Islet of Langerhans (tissue), 1 donor: Measurements from ENCODE around the gene ICA1.
"Not testable (repeated sequence)": the region's sequence is repeated elsewhere in the genome, so short reads cannot be mapped to it uniquely, and the experiment has no call there.

Source experiments
- FAIRE-seq: peaks from one replicate; lab custom pipeline; 2011; peaks lifted over from hg19 to GRCh38; lab: Jason Lieb, UNC

Gene ICA1

GRCh38 chr7:8129318-8129659 is 132.7 kb downstream of the ICA1 start:
- no peak for FAIRE-seq

DNA sequence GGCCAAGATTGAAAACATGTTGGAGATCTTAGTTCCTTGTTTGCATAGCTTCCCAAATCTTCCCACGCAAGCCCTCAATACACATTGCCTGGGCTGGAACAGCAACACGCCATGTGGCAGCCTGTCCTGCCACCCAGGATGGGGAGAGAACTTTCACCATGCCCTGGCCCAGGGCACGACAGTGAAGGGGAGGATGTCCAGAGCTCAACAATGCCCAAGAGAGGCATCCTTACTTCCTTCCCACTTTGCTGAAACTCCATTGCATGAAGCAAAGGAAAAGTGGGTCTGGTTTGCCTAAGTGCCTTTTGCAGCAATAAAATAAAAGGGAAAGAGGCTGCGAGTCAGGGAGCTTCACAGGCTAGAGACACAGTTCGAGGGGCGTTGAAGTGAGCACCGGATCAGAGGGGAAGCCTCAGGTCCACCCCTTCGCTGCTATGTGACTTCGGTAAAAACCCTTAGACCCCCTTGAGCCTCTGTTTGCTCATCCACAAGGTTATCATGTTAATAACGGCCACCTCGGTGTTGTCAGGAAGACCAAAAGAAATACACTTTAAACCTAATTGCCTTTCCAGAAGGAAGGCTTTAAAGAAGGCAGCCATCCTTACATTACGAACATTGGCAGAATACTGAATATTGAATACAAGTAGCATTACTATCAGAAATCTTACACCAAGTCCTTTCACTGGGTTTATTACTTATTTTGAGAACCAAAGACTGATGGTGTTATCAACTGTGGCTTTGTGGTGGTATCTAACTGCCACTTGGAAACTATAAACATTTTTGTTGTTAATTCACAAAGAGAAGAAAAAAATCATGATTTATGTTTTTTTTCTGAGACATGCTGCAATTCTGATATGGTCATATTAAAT is 133.3 kb downstream of the ICA1 start:
- no peak for FAIRE-seq

DNA sequence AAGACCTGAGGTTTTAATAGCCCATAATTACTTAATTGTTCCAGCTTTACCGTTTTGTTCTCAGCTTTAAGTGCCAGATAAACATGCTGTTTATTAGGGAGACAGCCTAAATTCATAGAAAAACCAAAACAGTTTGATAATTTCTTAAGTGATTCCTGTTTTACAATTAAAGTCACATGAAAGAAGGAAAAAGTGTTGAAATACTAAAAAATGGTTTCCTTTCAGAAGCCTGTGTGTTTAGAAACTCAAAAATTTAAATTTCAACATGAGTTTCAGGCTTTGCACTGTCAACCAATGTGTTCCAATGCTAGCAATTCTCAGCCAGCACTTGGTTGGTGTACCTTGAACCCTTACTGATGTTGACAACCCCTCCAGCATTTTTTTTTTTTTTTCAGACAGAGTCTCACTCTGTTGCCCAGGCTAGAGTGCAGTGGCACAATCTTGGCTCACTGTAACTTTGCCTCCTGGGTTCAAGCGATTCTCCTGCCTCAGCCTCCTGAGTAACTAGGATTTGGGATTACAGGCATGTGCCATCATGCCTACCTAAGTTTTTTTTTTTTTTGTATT is 135.3 kb downstream of the ICA1 start:
- FAIRE-seq, result no peak

DNA sequence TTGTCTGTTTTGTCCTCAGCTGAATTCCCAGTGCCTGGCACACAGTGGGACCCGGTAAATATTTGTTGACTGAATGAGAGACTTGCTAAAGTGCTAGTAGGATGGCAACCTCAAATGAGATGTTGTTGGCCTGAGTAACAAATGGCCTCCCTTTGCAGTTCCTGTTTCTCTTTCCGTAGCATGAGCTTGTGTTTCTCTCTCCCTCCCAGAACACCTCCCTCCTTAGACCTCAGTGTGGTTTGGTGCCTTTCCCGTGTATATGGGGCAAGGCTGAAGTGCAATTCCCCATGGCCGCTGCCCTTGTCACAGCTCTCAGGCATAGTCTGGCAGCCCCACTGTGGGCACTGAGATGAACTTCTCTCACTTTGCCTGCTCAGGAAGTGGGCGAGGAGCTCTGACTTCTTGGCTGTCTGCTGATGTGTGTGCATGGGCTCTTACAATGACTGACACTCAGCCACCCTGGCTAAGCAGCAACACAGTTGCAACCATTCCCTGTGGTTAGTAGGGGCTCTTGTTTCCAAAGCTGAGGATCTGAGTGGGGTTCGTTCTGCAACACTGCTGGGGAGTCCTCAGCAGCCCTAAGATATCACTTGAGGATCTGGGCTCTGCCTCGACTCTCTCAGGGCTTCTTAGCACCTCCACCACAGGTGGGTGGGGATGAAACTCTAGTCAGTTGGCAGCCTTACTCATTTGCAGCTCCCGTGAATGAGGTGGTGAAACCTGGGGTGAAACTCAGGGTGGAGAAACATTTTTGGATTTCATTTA is 136.1 kb downstream of the ICA1 start:
- FAIRE-seq, result no peak

- FAIRE-seq, result no peak
Observed at GRCh38 chr7:8121243-8121642, 140.7 kb downstream of the ICA1 start.

DNA sequence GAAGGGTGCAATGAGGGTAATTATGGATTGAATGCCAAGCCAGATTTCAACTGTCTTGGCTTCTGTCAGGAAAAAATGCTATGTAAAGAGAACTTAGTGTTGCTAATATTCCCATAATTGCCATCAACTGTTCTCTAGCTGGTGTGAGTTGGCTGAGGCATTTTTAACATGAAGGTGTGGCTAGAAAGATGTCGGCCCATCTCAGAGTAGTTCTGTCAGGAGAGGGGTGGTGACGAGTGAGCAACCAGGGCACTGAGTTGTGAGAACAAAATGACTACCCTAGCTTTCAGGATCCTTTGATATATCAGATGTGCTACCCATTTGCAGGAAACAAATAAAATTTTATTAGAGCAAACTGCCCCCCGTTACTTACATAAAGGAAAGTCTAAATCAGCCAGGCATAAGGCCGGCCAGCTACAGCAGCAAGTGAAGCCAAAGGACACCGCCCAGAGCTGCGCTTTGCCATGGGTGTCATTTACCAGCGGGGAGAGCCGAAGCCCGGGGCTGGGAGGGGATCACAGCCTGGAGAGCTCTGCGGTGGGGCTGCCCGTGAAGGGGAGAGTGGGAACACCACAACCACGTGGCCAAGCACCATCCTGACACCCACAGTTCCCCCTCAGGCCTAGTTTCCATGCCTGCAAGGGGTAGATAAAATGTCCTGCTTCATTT is 141.4 kb downstream of the ICA1 start:
- no peak for FAIRE-seq

GRCh38 chr7:8119262-8119661 is 142.7 kb downstream of the ICA1 start:
- no peak for FAIRE-seq

DNA sequence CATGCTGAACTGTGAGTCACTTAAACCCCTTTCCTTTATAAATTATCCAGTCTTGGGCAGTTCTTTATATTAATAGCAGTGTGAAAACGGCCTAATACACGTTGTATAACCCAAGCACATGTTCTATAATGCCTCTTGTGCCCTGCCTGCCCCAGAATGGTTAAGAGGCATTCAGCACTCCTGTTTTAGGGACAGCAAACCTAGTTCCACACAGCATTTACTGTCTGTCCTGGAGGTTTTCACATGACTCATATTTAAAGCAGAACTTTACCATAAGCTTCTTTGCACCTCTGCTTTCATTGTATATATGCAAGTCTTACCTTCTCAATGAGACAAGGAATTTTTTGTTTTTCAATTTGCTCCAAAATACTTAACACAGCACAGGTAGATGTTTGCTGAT is 144.8 kb downstream of the ICA1 start:
- no peak for FAIRE-seq

DNA sequence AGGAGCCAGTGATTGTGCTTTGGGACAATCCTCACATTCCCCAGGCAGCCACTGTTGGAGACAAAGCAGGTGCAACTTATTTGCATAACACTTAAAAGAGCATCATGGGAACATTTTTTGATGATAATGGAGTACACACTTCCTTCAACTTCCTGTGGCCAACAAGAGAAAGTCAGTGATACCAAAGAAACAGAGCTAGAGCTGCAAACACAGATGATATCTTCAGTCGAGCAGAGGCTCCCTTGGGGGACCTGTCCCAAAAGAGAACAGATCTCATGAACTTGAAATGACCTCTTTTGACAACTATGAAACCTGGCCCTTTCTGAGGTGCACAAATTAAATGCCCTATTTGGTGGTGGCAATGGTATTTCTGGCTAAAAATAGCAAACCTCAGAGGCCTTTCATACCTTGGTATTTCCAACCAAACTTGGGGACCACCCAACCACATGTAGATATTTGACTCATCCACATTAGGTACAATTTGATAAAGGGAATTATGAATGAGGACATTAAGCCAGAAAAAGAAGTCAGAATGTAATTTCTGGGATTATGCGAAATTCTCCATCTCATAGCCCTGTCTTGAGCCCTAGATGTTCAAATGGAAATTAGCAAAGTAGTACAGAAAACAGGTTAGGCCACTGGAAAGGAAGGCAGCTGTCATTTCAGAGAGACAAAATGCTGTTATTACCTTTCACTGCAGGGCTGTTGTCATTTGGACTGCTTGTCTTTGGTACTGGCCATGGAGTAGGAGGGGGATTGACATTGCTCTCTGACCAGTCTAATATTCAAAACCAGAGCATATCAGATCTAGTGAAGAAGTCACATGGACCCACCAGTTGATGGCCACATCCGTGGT is 146.2 kb downstream of the ICA1 start:
- no peak for FAIRE-seq

- no peak for FAIRE-seq
Observed at GRCh38 chr7:8114175-8114574, 147.8 kb downstream of the ICA1 start.

GRCh38 chr7:8113184-8113583 is 148.8 kb downstream of the ICA1 start:
- no peak for FAIRE-seq

GRCh38 chr7:8112685-8113084 is 149.3 kb downstream of the ICA1 start:
- no peak for FAIRE-seq

GRCh38 chr7:8111282-8111960 is 150.5 kb downstream of the ICA1 start:
- no peak for FAIRE-seq

GRCh38 chr7:8109196-8110022 is 152.6 kb downstream of the ICA1 start:
- no peak for FAIRE-seq

DNA sequence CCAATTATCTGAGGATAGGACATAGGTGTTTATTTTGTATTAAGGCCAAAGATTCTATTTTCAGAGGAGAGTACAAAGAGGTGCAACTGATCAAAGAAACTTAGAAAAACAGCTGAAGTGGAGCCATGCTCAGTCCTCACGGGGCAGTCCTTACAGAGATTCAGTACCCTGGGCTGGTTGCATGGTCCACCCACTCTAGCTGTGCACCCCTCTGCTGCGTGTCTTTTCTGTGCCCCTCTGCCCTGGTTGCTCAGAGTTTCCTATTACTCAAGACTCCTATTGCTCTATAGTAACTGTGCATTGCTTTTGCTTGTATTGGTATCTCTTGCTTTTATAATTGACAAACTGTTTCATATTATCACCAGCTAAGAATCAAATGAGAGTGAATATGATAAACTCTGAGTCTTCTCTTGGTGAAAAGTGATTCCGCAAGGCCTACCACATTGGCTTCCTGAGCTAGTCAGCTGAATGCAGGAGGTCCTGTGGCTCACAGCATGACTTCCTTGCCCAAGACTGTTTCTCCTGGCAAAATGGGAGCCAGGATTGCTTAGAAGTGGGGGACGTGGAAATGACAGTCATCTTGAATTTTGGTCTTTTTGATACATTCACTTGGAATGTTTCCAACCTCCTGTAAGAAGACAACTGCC is 156.4 kb downstream of the ICA1 start:
- FAIRE-seq, result no peak

DNA sequence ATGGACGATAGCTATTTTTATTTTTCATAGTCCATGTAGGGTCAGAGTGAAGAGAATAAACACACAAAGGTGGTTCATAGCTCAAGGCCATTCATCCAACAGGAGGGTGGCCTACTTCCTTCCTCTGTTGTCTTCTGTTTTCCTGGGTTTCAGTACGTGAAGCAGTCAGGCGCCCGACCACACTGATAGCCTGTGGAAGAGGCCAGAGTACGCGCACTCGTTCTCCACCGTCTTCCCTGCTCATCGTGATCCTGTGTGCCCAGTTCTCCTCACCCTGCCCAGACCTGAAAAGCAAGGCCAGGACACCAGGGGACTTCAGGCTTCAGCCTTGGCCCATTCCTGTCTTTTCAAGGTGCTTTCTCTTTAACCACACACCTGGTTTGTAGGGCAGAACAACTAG is 158.7 kb downstream of the ICA1 start:
- FAIRE-seq, result no peak

DNA sequence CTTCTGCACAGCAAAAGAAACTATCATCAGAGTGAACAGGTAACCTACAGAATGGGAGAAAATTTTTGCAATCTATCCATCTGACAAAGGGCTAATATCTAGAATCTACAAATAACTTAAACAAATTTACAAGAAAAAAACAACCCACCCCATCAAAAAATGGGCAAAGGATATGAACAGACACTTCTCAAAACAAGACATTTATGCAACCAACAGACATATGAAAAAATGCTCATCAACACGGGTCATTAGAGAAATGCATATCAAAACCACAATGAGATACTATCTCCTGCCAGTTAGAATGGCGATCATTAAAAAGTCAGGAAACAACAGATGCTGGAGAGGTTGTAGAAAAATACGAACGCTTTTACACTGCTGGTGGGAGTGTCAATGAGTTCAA is 160.7 kb downstream of the ICA1 start:
- not testable (repeated sequence) for FAIRE-seq

GRCh38 chr7:8094164-8095140 is 167.5 kb downstream of the ICA1 start:
- FAIRE-seq, result no peak

- no peak for FAIRE-seq
Observed at GRCh38 chr7:8092140-8092539, 169.8 kb downstream of the ICA1 start.
